Caco-2 (cell line): ENCODE measurements around the gene NUMA1. TPM values are rescaled to one million over a fixed set of nuclear protein-coding genes. Genes with fewer than 3 reads are reported as not detected.

Experiments
- BruUV-seq: library from RNA; stranded (reverse); fragments of 400-500 nt; replicated peaks from 2 replicates; lab custom pipeline; 2021; lab: Mats Ljungman, UMichigan
- CTCF ChIA-PET: fragments of 300-600 bp; sonication (Branson Sonifier 250); formaldehyde crosslinking; loops from one replicate; lab custom pipeline; 2022; ENCODE audit warnings: antibody characterized with exemption; lab: Charles Lee
- POLR2A ChIA-PET: fragments of 300-600 bp; sonication (Branson Sonifier 250); formaldehyde crosslinking; loops from one replicate; lab custom pipeline; 2022; ENCODE audit warnings: antibody characterized with exemption; lab: Charles Lee
- DNase-seq, 2 experiments: peaks; one replicate each; pipeline versions ENCODE4 v3.0.0 to v3.0.0-alpha.2; 2020 to 2022
- H3K27me3 ChIP-seq: replicated peaks from 2 replicates; pipeline ENCODE4 v1.6.0; 2011; ENCODE audit warnings: low read length; ENCODE audit not compliant: control insufficient read depth, insufficient read depth
- H3K36me3 ChIP-seq: 2 replicates; pipeline ENCODE4 v1.5.1; 2011; ENCODE audit warnings: low read length; ENCODE audit not compliant: control insufficient read depth, insufficient read depth
- H3K4me1 ChIP-seq: fragments of 250-450 bp; sonication (Bioruptor Pico); 2 replicates; pipeline ENCODE4 v1.5.1; 2020; ENCODE audit warnings: mild to moderate bottlenecking
- H3K4me3 ChIP-seq: 2 replicates; pipeline ENCODE4 v1.5.1; 2011; ENCODE audit warnings: low read depth, mild to moderate bottlenecking, control low read depth, low read length
- H3K9me3 ChIP-seq: fragments of 250-450 bp; sonication (Bioruptor Pico); 2 replicates; pipeline ENCODE4 v1.5.1; 2020; ENCODE audit warnings: mild to moderate bottlenecking, moderate library complexity
- H3K27ac Mint-ChIP-seq: one replicate; pipeline ENCODE4 v1.8.0; 2022; ENCODE audit warnings: mixed read lengths; ENCODE audit not compliant: unreplicated experiment
- H3K27me3 Mint-ChIP-seq: one replicate; pipeline ENCODE4 v1.8.0; 2022; ENCODE audit warnings: mixed read lengths; ENCODE audit not compliant: insufficient read depth, unreplicated experiment
- H3K36me3 Mint-ChIP-seq: one replicate; pipeline ENCODE4 v1.8.0; 2022; ENCODE audit warnings: mild to moderate bottlenecking, mixed read lengths; ENCODE audit not compliant: insufficient read depth, unreplicated experiment
- H3K4me1 Mint-ChIP-seq: one replicate; pipeline ENCODE4 v1.8.0; 2022; ENCODE audit warnings: low read depth, mixed read lengths; ENCODE audit not compliant: unreplicated experiment
- H3K4me3 Mint-ChIP-seq: one replicate; pipeline ENCODE4 v1.8.0; 2022; ENCODE audit warnings: mild to moderate bottlenecking, moderate library complexity, mixed read lengths; ENCODE audit not compliant: unreplicated experiment
- H3K9me3 Mint-ChIP-seq: one replicate; pipeline ENCODE4 v1.8.0; 2022; ENCODE audit warnings: mixed read lengths; ENCODE audit not compliant: unreplicated experiment
- intact Hi-C: fragments of 100-400 bp; cut with micrococcal nuclease; formaldehyde crosslinking; loops from one replicate; pipeline ENCODE4 v1.10.0; 2022; ENCODE audit not compliant: unreplicated experiment
- total RNA-seq: library from RNA; stranded (reverse); gene quantifications from 2 replicates; pipeline ENCODE4 v1.2.3, GENCODE V29; 2022
- TF ChIP-seq, protein P1 (sequence below), 2 experiments: fragments of 200-600 bp in 1 of 2; IDR thresholded peaks; 1 replicate in 1 of 2; 2 replicates in 1 of 2; pipeline versions ENCODE4 v1.5.1 to v1.8.0; 2011 to 2022; ENCODE audit warnings: antibody characterized with exemption in 1 of 2, control low read depth in 1 of 2, inconsistent platforms in 1 of 2, low read depth in 1 of 2, low read length in 1 of 2, mild to moderate bottlenecking in 1 of 2, moderate library complexity in 1 of 2; ENCODE audit not compliant: insufficient read depth in 1 of 2, severe bottlenecking in 1 of 2, unreplicated experiment in 1 of 2

Gene NUMA1
- total RNA-seq, 1 experiment from 2014 or later, result 190 TPM

DNA sequence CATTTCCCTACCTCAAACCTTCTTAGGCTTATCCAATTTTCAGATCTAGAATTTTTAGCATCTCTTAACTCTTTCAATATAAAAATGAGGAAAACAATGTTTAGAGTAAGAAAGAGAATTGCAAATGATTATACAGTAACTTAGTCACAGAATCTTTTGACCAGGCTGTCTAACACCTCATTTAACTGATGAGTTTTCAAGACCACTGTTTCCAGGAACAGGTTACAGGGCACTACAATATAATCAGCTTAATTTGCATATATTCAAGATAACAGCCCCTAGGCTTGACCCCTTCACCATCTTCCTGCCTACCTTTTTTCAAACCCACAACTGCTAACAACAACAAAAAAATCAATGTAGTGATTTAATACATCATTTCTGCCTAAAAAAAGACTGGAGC is 12.7 kb downstream of the NUMA1 start:
- BruUV-seq, result no TSS peak

DNA sequence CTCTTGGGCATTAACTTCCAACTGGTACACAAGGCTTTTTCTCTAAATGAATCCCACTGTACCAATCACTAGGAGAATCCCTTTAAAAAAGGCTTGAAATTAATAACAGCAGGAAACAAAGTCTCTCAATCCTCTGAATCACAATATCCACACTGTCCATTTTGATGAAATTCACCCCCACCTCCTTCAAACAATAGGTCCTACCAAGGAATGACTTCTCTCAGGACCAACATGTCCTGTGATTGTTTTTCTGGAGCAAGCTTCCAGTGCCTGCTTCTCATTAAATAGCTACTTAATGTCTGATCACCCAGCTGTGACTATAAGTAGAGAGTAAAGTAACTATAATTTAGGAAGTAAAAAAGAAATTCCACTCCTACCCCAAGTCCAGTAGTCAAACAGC is 13.1 kb downstream of the NUMA1 start:
- no TSS peak for BruUV-seq
- CTCF ChIA-PET, result interaction anchor here (0.6 to 2.3 kb wide), 2 partner anchors 42 to 350 kb away, joined by 3 to 6 read pairs; no protein-coding TSS in a partner anchor
- Histone ChIP-seq H3K9me3 (no peaks in the 10 kb centered on the region), H3K4me1 (peaks cover 16% of the 10 kb centered on the region), H3K27me3 (no peaks in the 10 kb centered on the region), H3K4me3 (no peak overlapping the region), H3K36me3 (peaks cover 2% of the 10 kb centered on the region)
- no peak overlapping the region for H3K4me3 Mint-ChIP-seq
- no peak for DNase-seq
- H3K9me3 Mint-ChIP-seq, result no peaks in the 10 kb centered on the region
- no peak overlapping the region for H3K27ac Mint-ChIP-seq
- POLR2A ChIA-PET, result no interaction called here
- TF ChIP-seq, protein P1, sequence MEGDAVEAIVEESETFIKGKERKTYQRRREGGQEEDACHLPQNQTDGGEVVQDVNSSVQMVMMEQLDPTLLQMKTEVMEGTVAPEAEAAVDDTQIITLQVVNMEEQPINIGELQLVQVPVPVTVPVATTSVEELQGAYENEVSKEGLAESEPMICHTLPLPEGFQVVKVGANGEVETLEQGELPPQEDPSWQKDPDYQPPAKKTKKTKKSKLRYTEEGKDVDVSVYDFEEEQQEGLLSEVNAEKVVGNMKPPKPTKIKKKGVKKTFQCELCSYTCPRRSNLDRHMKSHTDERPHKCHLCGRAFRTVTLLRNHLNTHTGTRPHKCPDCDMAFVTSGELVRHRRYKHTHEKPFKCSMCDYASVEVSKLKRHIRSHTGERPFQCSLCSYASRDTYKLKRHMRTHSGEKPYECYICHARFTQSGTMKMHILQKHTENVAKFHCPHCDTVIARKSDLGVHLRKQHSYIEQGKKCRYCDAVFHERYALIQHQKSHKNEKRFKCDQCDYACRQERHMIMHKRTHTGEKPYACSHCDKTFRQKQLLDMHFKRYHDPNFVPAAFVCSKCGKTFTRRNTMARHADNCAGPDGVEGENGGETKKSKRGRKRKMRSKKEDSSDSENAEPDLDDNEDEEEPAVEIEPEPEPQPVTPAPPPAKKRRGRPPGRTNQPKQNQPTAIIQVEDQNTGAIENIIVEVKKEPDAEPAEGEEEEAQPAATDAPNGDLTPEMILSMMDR (IDR thresholded peaks at IDR 0.05; ENCODE audit: insufficient read depth in 1 of 2, low read depth in 1 of 2, low read length in 1 of 2, severe bottlenecking in 1 of 2, unreplicated experiment in 1 of 2), result no peak
- H3K36me3 Mint-ChIP-seq, result peaks cover 28% of the 10 kb centered on the region
- peaks cover 19% of the 10 kb centered on the region for H3K4me1 Mint-ChIP-seq
- no peaks in the 10 kb centered on the region for H3K27me3 Mint-ChIP-seq
- intact Hi-C loops, result no loop called here

More for the DNA sequence above, 12.7 kb downstream of the NUMA1 start:
- intact Hi-C loops, result no loop called here
- Histone ChIP-seq H3K4me3 (no peak overlapping the region), H3K36me3 (peaks cover 2% of the 10 kb centered on the region), H3K4me1 (peaks cover 20% of the 10 kb centered on the region), H3K27me3 (no peaks in the 10 kb centered on the region), H3K9me3 (no peaks in the 10 kb centered on the region)
- TF ChIP-seq, protein P1 (IDR thresholded peaks at IDR 0.05; ENCODE audit: insufficient read depth in 1 of 2, low read depth in 1 of 2, low read length in 1 of 2, severe bottlenecking in 1 of 2, unreplicated experiment in 1 of 2), result no peak
- CTCF ChIA-PET, result interaction anchor here (2.3 kb wide), 1 partner anchor 42 kb away, joined by 6 read pairs; no protein-coding TSS in a partner anchor
- Mint-ChIP-seq H3K27ac (no peak overlapping the region), H3K36me3 (peaks cover 24% of the 10 kb centered on the region), H3K4me3 (no peak overlapping the region), H3K9me3 (no peaks in the 10 kb centered on the region), H3K4me1 (peaks cover 23% of the 10 kb centered on the region), H3K27me3 (no peaks in the 10 kb centered on the region)
- POLR2A ChIA-PET, result no interaction called here
- no peak for DNase-seq

DNA sequence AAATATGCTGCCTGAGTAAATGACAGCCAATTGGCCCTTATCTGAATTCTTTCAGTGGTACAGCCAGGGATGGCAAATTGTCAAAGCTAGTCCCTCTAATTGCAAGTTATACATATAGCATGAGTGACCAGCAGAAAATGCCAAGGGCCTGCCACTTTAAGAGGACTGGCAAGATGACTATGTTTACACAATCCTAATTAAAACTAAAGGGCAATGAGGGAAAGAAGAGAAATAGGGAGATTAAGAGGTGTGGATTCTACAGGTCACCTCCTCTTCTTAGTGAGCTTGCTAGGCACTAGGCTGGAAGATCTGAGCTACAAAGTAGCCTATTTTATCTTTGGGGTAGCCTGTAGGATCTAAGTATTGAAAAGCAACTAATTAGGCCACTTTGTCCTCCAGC is 13.5 kb downstream of the NUMA1 start:
- Mint-ChIP-seq H3K27ac (no peak overlapping the region), H3K4me1 (peaks cover 15% of the 10 kb centered on the region), H3K4me3 (no peak overlapping the region), H3K36me3 (peaks cover 33% of the 10 kb centered on the region), H3K9me3 (no peaks in the 10 kb centered on the region), H3K27me3 (no peaks in the 10 kb centered on the region)
- ChIA-PET POLR2A (no interaction called here), CTCF (interaction anchor here (0.6 to 2.3 kb wide), 2 partner anchors 42 to 350 kb away, joined by 3 to 6 read pairs; no protein-coding TSS in a partner anchor)
- Histone ChIP-seq H3K27me3 (no peaks in the 10 kb centered on the region), H3K4me3 (no peak overlapping the region), H3K36me3 (peaks cover 2% of the 10 kb centered on the region), H3K4me1 (peaks cover 12% of the 10 kb centered on the region), H3K9me3 (no peaks in the 10 kb centered on the region)
- intact Hi-C loops, result no loop called here
- no TSS peak for BruUV-seq
- DNase-seq, result no peak
- TF ChIP-seq, protein P1 (IDR thresholded peaks at IDR 0.05; ENCODE audit: insufficient read depth in 1 of 2, low read depth in 1 of 2, low read length in 1 of 2, severe bottlenecking in 1 of 2, unreplicated experiment in 1 of 2), result no peak
